Stimulated activated CD4-positive, alpha-beta T cell treated with anti-CD3 and anti-CD28 coated beads, Interleukin-15, amount 100 ng/mL, for 24 hours (primary cell): ENCODE data around the gene TMED1.
A peak's percentile ranks its signal among the peaks of the same experiment; 100 is the strongest.
"Not testable (repeated sequence)": the region's sequence is repeated elsewhere in the genome, so short reads cannot be mapped to it uniquely, and the experiment has no call there.

Experiments
- DNase-seq: peaks from one replicate; pipeline ENCODE4 v3.0.0-alpha.2; 2020

Gene TMED1

DNA sequence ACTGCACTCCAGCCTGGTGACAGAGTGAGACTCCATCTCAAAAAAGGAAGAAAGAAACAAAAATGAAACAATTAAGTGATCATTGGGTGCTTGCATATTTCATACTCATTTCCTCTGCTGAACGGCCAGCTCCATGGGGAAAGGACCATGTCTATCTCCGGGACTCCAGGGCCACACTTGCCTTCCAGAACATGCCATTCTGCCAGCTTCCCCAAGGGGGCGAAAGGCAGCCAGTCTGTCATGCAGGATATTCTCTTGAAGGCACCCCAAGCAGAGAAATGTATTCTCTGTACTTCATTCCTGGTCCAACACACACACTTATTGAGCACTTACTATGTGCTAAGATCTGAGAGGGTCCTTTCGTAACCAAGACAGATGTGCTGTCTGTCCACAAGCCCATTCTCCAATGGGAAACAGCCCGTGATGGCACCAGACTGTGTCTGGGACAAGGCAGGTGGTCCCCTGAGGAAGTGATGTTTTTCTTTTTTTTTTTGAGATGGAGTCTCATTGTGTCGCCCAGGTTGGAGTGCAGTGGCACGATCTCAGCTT is 25.2 kb upstream of the TMED1 start:
- DNase-seq = peak; percentile 56

DNA sequence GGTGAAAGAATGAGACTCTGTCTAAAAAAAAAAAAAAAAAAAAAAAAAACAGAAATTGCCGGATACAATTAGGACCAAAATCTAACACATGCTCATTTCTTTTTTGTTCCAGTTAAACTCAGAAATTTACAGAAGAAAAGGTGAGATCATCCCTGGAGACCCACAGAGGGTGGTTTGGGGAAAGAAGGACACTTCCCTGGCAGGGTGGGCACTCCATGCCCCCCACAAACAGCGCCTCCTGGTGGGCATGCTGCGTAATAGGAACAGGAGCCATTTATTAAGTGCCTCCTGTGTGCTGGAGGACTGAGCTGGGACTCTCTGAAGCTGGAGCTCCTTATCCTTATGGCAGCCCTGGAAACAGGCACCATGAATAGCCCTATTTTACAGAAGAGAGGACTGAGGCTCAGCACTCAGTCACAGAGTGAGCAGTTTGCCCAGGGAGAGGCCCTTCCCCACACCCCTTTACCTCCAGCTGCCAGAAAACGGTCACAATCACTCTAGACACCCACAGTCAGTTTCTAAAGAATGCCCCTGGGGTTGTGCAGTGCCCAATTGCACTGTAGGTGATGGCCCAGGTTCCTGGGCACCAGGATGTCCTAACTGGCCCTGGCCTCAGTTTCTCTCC is 22.3 kb upstream of the TMED1 start:
- DNase-seq = peak; percentile 40

DNA sequence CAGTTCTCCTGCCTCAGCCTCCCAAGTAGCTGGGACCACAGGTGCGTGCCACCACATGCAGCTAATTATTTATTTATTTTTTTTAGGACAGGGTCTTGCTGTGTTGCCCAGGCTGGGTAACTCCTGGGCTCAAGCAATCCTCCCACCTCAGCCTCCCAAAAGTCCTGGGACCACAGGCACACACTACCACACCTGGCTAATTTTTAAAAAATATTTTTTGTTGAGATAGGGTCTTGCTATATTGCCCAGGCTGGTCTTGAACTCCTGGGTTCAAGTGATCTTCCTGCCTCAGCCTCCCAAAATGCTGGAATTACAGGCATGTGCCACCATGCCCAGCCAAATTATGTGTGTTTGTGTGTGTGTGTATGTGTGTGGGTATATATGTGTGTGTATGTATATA is 20.9 kb upstream of the TMED1 start:
- DNase-seq = not testable (repeated sequence)

DNA sequence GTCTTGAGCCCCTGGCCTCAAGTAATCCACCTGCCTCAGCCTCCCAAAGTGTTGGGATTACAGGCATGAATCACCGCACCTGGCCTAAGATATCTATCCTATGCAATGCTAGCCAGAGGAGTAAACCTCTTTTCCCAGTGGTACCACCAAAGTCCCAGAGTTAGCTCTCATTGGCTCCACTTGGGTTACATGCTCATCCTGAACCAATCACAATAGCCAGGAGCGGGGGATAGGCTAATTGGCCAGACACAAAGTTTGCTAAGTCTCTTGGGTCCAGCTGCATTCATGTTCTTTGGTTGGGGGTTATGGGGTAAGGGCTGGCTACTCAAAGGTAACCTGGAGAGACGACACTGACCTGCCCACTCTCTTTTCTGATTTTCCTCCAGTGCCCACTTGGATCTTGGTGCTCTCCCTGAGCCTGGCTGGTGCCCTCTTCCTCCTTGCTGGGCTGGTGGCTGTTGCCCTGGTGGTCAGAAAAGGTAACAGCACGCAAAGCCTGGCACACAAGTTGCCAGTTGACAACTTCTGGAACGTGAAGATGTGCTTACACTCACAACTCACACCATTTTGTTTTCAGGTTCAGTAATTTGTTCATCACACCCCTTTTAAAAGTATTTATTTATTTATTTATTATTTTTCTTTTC is 20.0 kb upstream of the TMED1 start:
- peak; percentile 46 for DNase-seq

DNA sequence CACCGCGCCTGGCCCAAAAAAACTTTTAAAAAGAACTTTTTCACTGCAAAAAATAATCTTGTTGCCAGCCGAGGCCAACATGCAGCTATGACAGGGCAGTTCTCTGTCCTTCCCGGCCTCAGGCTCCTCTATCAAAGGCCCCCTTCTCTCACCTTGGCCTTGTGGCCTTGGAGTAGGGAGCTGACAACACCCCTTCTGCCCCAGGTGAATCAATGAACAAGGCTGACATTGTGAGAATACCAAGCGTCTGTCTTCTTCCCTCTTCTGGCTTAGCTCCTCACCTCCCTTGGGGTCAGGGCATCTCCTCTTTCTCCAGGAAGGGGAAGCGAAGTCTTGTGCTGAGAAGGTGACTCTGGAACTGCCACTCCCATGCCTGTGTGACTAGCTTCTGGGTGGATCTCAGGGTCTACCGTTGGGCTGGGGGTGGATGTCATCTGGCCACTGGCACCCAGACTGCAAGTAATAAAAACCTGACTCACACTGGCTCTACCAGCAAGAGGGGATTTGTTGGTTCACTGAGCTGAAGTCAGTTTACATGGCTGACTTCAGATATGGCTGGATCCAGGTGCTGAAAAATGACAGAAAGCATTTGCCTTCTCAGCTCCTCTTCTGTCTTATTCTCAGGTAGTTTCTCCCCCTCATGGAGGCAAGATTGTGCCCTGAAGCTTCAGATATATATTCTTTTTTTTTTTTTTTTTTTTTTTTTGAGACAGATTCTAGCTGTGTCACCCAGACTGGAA is 18.5 kb upstream of the TMED1 start:
- no peak for DNase-seq

DNA sequence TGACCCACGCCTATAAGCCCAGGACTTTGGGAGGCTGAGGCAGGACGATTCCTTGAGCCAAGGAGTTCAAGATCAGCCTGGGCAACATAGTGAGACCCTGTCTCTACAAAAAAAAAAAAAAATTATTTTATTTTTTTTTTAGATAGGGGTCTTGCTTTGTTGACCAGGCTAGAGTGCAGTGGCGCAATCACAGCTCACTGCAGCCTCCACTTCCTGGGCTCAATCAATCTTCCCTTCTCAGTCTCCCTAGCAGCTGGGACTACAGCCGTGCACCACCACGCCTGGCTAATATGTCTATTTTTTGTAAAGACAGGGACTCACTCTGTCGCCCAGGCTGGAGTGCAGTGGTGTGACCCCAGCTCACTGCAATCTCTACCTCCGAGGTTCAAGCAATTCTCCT is 16.9 kb upstream of the TMED1 start:
- no peak for DNase-seq

DNA sequence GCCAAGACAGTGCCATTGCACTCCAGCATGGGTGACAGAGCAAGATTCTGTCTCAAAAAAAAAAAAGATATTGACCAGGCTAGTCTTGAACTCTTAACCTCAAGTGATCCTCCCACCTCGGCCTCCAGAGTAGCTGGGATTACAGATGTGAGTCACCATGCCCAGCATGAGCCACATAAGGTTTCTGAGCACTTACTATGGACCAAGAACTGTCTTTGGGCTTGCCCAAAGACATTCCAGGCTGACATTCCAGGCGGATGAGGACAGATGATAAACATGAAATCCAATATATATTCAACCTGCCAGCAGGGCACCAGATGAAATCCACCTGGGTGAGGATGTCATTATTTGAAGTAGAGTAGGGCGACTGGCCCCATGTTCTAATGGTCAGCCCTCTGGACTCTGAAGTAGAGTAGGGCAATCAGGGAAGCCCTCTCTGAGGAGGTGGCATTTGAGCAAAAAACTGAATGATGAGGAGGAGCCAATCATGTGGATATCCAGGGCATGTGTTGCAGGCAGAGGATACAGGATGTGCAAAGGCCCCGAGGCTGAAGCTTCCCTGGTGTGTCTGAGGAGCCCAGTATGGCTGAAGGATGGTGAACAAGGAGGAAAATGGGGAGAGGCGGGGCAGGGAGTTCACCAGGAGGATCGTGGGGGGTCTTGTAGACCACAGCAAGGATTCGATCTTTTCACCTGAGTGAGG is 16.2 kb upstream of the TMED1 start:
- no peak for DNase-seq

DNA sequence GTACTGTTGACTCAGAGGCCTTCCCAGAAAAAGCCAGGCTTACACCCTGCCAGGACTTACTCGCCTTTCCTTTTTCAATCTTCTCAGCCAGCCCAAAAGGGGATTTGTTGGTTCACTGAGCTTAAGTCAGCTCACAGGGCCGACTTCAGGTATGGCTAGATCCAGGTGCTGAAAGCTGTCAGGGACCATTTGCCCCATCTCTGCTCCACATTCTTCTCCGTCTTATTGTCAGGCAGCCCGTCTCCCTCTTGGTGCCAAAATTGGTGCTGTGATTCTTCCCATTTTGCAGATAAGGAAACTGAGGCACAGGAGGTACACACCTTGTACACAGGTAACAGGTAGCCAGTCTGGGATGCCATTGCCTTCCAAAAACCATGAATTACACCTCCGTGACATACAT is 14.6 kb upstream of the TMED1 start:
- DNase-seq = no peak

DNA sequence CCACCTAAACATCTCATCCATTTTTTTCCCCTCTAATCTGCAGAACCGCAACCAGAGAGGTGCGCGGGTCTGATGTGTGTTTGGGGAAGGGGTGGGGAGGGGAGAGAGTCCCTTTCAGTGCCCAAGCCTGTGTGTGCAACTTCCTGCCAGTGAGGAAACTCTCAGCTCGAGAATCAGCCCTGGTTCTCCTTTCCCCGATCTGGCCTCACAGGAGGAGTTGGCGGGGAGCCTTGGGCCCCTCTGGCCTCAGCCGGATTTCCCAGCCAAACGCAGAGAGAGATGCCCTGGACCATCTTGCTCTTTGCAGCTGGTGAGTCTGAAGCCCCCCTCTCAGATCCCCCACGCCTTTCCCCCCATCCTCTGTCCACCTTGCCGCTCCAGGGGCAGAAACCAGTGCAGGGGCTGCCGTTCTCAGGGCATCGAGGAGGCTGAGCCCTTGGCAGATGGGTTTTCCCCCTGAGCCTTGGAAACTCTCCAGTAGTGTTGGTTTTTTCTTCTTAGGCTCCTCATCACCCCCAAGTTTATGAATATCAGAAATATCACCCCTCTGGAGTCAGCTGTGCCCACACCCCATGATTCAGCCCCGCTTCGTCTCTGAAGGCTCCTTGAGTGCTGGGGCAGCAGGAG is 12.3 kb upstream of the TMED1 start, which contains the start of gene C19orf38:
TSS of gene C19orf38 (plus strand) at position 186 of the 627 bp plus-strand sequence. CDS start at position 280, 94 bp downstream.
- DNase-seq = no peak

DNA sequence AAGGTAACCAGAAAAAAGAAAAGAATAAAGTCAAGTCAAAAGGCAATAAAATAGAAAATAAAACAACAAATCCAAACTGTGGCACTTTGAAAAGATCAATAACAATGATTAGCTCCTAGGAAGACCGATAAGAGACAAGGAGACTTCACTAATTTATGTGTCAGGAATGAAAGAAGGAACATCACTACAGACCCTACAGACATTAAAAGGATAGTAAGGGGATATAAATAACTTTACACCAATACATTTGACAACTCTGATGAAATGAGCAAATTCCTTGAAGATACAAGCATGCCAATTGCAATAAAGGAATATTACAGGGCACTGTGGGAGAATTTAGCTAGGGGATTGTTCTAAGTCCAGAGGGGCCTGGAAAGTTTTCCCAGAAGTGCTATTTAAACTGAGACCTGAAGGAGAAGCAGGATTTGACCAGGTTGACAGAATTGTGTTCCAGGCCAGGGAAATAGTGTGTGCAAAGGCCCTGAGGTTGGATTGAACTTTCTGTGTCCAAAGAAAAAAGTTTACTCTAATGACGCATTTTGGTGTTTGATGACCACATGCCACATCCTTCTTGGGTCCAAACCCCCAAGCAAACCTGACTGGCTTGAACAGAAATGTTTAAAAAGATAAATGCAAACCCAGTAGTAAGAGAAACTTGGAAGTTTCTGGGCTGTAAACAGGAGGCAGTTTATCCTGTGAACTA is 10.6 kb upstream of the TMED1 start:
- DNase-seq = no peak

DNA sequence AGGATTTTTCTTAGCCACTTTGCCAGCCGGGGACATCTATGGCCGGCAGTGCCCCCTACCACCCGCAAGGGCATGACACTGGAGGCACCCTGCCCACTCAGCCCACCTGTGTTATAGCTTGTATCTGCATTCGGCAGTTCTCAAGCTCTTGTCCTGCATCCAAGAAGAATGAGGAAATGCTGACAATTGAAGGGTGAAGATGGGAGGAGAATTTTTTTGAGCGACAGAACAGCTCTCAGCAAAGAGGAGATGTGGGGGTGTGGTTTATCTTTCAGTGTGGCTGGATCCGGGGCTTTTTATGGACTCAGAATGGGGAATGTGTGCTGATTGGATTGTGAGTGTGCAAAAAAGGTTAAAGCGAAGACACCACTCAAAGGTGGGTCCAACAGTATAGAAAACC is 6.8 kb upstream of the TMED1 start:
- no peak for DNase-seq

DNA sequence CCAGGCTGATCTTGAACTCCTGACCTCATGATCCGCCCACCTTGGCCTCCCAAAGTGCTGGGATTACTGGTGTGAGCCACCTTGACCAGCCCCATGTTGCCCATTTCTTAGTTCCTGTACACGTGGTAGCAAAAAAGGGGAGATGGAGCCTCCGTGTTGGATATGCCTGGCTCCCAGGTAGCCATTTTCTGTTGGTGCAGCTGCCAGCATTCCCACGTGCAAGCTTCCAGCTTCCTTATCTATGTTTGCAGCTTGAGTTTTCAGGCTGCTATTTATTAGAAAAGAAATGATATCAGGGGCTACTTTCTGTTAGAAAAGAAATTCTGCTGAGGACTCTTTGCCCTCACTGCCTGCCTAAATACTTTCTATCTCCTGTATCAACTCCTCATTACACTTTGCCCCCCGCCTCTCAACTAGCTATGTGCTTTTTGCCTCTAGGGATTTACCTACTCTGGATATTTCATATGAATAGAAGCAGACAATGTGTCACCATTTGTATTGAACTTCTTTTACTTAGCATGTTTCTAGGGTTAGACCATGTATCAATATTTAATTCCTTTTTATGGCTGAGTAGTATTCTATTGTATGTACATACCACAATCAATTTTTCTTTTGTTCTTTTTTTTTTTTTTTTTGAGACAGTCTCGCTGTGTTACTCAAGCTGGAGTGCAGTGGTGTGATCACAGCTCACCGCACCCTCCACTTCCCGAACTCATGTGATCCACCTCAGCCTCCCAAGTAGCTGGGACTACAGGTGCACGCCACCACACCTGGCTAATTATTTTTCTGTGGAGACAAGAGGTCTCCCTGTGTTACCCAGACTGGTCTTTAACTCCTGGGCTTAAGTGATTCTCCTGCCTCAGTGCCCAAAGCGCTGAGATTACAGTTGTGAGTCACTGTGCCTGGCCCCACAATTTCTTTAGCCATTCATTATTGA is 3.4 kb upstream of the TMED1 start:
- no peak for DNase-seq

DNA sequence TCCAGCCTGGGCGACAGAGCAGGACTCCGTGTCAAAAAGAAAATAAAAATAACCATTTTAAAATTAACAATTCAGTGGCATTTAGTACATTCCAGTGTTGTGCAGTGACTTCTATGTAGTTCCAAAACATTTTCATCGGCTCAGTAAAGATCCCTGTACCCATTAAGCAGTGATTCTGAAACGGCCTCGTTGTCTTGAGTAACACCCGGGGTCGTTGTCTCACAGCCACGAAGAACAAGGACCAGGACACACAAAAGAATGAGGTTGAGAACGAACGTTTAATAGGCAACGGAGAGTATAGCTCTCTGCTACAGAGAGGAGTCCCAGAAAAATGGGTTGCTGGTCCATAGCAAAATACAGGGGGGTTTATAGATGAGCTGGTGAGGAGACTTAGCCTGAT is 2.4 kb upstream of the TMED1 start:
- no peak for DNase-seq

DNA sequence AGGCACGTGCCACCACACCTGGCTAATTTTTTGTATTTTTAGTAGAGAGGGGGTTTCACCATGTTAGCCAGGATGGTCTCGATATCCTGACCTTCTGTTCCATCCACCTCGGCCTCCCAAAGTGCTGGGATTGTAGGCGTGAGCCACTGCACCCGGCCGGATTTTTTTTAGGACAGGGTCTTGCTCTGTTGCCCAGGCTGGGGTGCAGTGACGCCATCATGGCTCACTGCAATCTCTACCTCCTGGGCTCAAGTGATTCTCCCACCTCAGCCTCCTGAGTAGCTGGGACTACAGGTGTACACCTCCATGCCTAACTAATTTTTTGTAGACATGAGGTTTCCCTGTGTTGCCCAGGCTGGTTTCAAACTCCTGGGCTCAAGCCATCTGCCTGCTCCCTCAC is 1.6 kb upstream of the TMED1 start:
- not testable (repeated sequence) for DNase-seq

DNA sequence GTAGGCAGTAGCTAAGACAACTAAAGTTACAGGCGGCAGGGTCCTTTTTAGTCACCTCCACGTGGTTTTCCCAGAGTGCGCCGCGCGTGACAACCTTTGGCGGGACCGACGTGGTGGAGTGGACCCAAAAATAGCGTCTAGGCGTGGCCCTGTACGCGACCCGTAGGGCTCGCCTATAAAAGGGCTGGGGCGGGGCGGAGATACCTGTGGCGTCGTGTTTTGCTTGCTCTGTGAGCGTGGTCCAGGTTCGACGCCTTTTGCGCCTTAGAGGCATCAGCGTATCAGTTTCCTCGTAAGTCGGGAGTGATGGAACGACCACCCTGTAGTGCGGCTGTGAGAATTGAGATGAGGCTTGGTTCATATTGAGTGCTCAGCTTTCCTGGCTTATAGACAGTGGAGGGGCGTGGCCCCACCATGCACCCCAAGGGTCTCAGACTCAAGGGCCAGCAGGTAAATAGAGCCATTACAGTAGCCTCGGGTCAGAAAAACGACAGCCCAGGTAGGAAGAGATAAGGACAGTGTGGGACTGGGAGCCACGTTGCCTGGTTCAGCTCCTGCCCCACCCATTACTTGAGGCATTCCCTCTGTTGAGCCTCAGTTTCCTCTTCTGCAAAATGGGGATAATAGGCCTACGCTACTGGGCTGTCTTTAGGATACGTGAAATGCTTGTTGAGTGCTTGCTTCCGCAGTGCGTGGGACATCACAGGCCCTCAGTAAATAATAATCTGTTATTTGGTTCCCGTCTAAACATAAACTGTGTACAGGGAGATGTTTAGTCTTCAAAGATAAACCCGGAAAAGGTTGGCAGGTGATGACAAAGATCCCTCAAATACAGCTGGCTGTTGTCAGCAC is 693 bp upstream of the TMED1 start:
- peak; percentile 90 for DNase-seq

DNA sequence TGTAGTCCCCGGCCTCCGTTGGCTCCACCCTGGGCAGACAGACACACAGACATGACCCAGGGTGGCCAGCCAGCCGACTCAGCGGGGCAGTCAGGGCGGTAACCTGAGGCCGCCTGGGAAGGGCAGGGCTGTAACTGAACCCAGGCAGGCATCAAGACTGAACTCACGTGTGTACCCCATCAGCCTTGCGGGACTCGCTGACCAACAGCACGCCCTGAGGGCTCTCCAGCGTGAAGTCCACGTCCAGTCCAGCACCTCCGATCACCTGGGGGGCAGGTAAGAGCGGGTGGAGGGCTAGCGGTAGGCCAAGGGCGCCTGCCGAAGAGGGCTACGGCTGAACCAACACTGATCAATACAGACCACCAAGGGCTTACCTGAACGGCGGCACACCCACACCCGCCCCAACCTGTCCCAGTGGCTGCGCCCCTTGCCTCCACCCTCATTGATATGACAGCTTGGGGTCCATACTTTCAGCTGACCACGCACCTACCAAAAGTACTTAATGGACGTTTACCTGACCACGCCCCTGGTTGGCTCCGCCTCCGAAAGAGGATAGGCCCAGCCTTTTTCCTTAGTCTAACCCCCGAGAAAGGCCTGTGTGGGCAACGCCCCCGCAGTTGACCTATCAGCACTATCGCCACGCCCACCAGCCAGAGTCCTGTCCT is 791 bp downstream of the TMED1 start:
- DNase-seq = no peak

DNA sequence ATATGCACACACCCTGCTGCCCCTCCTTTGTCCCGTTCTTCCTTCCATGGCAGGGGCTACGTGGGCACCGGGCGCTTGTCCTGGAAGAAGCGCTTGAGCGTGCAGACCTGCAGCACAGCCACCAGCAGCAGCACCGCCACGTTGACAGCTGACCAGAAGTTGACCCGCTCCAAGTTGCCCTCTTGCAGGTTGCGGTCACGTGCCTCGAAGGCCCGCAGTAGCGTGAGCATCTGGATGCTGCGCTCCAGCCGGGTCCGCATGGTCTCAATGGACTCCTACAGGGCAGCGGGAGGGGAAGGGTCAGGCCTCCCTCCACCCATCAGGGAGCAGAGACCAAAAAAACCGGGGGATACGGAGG is 3.1 kb downstream of the TMED1 start:
- no peak for DNase-seq

DNA sequence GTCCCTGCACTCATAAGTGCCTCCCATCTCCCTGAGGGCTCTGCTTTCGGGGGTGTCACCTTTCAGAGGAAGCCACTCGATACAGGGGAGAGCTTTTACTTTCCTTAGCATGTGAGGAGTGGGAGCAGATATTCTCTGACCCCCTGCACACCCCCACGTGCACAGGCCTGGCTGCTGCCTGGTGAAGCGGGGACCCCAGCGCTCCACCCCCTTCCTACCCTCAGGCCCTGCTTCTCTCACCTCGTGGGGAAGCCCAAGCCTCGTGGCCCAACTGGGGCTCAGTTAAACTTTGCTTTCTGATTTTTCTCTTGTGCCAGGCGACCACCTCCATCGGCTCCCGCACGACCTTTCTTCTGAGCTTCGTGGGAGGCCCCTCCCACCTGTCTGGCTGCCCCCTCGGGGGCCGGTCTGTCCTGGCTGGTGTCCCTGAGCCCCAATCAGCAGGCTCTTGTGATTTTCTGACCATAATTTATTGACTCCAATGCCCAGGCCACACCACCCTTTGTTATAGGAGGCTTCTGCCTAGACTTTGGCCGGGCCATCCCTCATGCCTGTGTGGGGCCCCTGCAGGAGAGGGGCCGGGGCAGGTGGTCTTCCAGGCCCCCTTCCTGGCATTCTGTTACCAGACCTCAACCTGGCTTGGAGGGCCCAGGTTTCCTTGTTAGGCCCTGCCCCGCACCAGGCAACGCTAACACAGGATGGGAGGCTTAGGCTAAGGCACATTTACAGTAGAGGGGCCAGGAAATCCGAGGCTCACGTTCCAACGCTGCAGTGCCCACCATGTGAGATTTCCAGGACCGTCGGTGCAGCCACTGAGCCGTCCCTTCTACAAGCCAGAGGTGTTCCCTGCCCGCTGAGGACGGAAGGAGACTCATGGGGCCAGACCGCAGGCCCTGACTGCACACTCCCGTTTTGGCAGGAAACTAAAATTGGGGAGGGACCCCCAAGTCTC is 3.7 kb downstream of the TMED1 start:
- no peak for DNase-seq
